MCF 10A (cell line): Measurements from ENCODE around the gene RNF180. TPM values are rescaled to one million over a fixed set of nuclear protein-coding genes. Genes with fewer than 3 reads are reported as not detected.

Experiments used
- BruUV-seq: library from RNA; stranded (reverse); fragments of 400-500 nt; replicated peaks from 2 replicates; lab custom pipeline; 2021; lab: Mats Ljungman, UMichigan
- CTCF ChIA-PET: fragments of 300-600 bp; sonication (Branson Sonifier 250); formaldehyde crosslinking; extraction: SDS; loops from one replicate; lab custom pipeline; 2021; ENCODE audit warnings: antibody characterized with exemption, inconsistent platforms; lab: Yijun Ruan, JAX
- POLR2A ChIA-PET: fragments of 300-600, 350-650 bp; sonication (Branson Sonifier 250); formaldehyde crosslinking; extraction: SDS; loops from one replicate; lab custom pipeline; 2020; ENCODE audit warnings: antibody characterized with exemption, inconsistent platforms; lab: Yijun Ruan, JAX
- DNase-seq: peaks from one replicate; pipeline ENCODE4 v3.0.0-alpha.2; 2018; ENCODE audit not compliant: unreplicated experiment
- H3K27ac Mint-ChIP-seq: one replicate; pipeline ENCODE4 v1.8.0; 2022; ENCODE audit warnings: mild to moderate bottlenecking, low read depth, mixed read lengths; ENCODE audit not compliant: unreplicated experiment
- H3K27me3 Mint-ChIP-seq: one replicate; pipeline ENCODE4 v1.8.0; 2022; ENCODE audit warnings: mixed read lengths; ENCODE audit not compliant: insufficient read depth, unreplicated experiment
- H3K36me3 Mint-ChIP-seq: one replicate; pipeline ENCODE4 v1.8.0; 2022; ENCODE audit warnings: mild to moderate bottlenecking, moderate library complexity, mixed read lengths; ENCODE audit not compliant: insufficient read depth, unreplicated experiment
- H3K4me1 Mint-ChIP-seq: one replicate; pipeline ENCODE4 v1.8.0; 2022; ENCODE audit warnings: mixed read lengths; ENCODE audit not compliant: insufficient read depth, unreplicated experiment
- H3K4me3 Mint-ChIP-seq: one replicate; pipeline ENCODE4 v1.8.0; 2022; ENCODE audit warnings: mild to moderate bottlenecking, moderate library complexity, mixed read lengths; ENCODE audit not compliant: unreplicated experiment
- H3K9me3 Mint-ChIP-seq: one replicate; pipeline ENCODE4 v1.8.0; 2022; ENCODE audit warnings: mixed read lengths; ENCODE audit not compliant: unreplicated experiment
- CTCF ChIP-seq: fragments of 200-600 bp; IDR thresholded peaks from one replicate; pipeline ENCODE4 v1.8.0; 2022; ENCODE audit warnings: antibody characterized with exemption, mild to moderate bottlenecking; ENCODE audit not compliant: unreplicated experiment
- intact Hi-C: fragments of 100-400 bp; cut with micrococcal nuclease; formaldehyde crosslinking; loops from 2 replicates; pipeline ENCODE4 v1.14.1; 2022
- total RNA-seq: library from RNA; stranded (reverse); gene quantifications from 2 replicates; pipeline ENCODE4 v1.2.3, GENCODE V29; 2022

Gene RNF180
- total RNA-seq, 1 experiment from 2014 or later, result 6.0 TPM

GRCh38 chr5:64229163-64229774, 63.6 kb downstream of the RNF180 start:
- TF ChIP-seq CTCF, result peak; percentile 53
- ChIA-PET POLR2A (interaction anchor here (0.7 to 1.0 kb wide), 3 partner anchors 68 to 383 kb away, joined by 3 to 4 read pairs (median 3); no protein-coding TSS in a partner anchor), CTCF (interaction anchor here (0.5 to 8.4 kb wide), 66 partner anchors 8 to 827 kb away, joined by 3 to 332 read pairs (median 4); no protein-coding TSS in a partner anchor)
- H3K36me3 Mint-ChIP-seq, result no peaks in the 10 kb centered on the region
- H3K4me1 Mint-ChIP-seq, result no peaks in the 10 kb centered on the region
- BruUV-seq, result no TSS peak
- H3K27me3 Mint-ChIP-seq, result no peaks in the 10 kb centered on the region
- intact Hi-C loops, result loop anchor here (1.0 to 2.0 kb wide), 3 partner anchors 118 to 555 kb away; no protein-coding TSS in a partner anchor
- no peak overlapping the region for H3K4me3 Mint-ChIP-seq
- H3K9me3 Mint-ChIP-seq, result no peaks in the 10 kb centered on the region
- H3K27ac Mint-ChIP-seq, result no peak overlapping the region
- peak; percentile 49 for DNase-seq

GRCh38 chr5:64260756-64261155, 95.1 kb downstream of the RNF180 start:
- CTCF ChIA-PET, result interaction anchor here (1.1 kb wide), 1 partner anchor 32 kb away, joined by 7 read pairs; no protein-coding TSS in a partner anchor
- no peaks in the 10 kb centered on the region for H3K36me3 Mint-ChIP-seq
- no peak overlapping the region for H3K27ac Mint-ChIP-seq

DNA sequence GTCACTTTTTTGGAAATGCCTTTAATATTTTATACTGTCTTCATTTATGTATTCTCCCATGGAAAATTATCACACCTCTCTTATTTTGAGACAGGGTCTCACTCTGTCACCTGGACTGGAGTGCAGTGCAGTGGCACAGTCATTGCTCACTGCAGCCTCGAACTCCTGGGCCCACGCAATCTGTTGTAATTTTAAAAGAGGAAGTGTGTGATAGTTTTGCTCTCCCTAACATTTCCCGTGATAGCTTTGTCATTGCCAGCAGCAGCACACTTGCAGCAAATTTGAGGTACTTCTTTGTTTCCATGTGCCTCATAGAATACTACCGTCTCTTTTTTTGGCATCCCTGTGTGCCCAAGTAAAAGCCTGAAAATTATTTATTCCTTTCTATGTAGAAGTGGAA, 103.5 kb downstream of the RNF180 start:
- H3K36me3 Mint-ChIP-seq, result peaks cover 6% of the 10 kb centered on the region
- H3K9me3 Mint-ChIP-seq, result peaks cover 7% of the 10 kb centered on the region
- ChIA-PET CTCF (interaction anchor here (1.1 kb wide), 1 partner anchor 28 kb away, joined by 3 read pairs; no protein-coding TSS in a partner anchor), POLR2A (interaction anchor here (0.6 kb wide), 1 partner anchor 1454 kb away, joined by 7 read pairs; no protein-coding TSS in a partner anchor)
- no TSS peak for BruUV-seq
- no peaks in the 10 kb centered on the region for H3K4me1 Mint-ChIP-seq
- DNase-seq, result no peak
- intact Hi-C loops, result no loop called here
- H3K4me3 Mint-ChIP-seq, result no peak overlapping the region
- no peak for TF ChIP-seq CTCF
- no peaks in the 10 kb centered on the region for H3K27me3 Mint-ChIP-seq
- H3K27ac Mint-ChIP-seq, result no peak overlapping the region

More at GRCh38 chr5:64260756-64261155, 95.1 kb downstream of the RNF180 start:
- no TSS peak for BruUV-seq
- no peak for TF ChIP-seq CTCF
- intact Hi-C loops, result no loop called here
- DNase-seq, result no peak
- POLR2A ChIA-PET, result no interaction called here
- Mint-ChIP-seq H3K27me3 (no peaks in the 10 kb centered on the region), H3K4me1 (no peaks in the 10 kb centered on the region), H3K4me3 (no peak overlapping the region), H3K9me3 (no peaks in the 10 kb centered on the region)

- Mint-ChIP-seq H3K4me1 (no peaks in the 10 kb centered on the region), H3K27me3 (no peaks in the 10 kb centered on the region), H3K36me3 (peaks cover 6% of the 10 kb centered on the region), H3K9me3 (peaks cover 7% of the 10 kb centered on the region), H3K27ac (no peak overlapping the region), H3K4me3 (no peak overlapping the region)
- no TSS peak for BruUV-seq
- TF ChIP-seq CTCF, result no peak
- intact Hi-C loops, result no loop called here
- DNase-seq, result no peak
- ChIA-PET POLR2A (interaction anchor here (0.6 to 1.0 kb wide), 2 partner anchors 8 to 39 kb away, joined by 3 read pairs; no protein-coding TSS in a partner anchor), CTCF (interaction anchor here (0.7 to 0.9 kb wide), 2 partner anchors 303 to 339 kb away, joined by 3 to 5 read pairs; no protein-coding TSS in a partner anchor)
Observed at GRCh38 chr5:64273276-64273675, 107.6 kb downstream of the RNF180 start.
